SK-N-SH (cell line): ENCODE data around the gene LRRFIP2. TPM values are rescaled to one million over a fixed set of nuclear protein-coding genes. Genes with fewer than 3 reads are reported as not detected.

ENCODE experiments used
- CTCF ChIA-PET: fragments of 300-600, 350-600 bp; formaldehyde crosslinking; extraction: SDS; loops from one replicate; lab custom pipeline; 2021; lab: Yijun Ruan, JAX
- POLR2A ChIA-PET: fragments of 350-600 bp; sonication (Branson Sonifier 250); formaldehyde crosslinking; extraction: SDS; loops from one replicate; lab custom pipeline; 2020; ENCODE audit warnings: antibody characterized with exemption, inconsistent platforms; lab: Yijun Ruan, JAX
- DNase-seq: peaks from one replicate; pipeline ENCODE4 v3.0.0; 2012
- H2AFZ ChIP-seq: fragments of 200-600 bp; sonication (generic); 2 replicates; pipeline ENCODE4 v1.8.1; 2016; ENCODE audit warnings: antibody characterized with exemption, mild to moderate bottlenecking, low read depth
- H3F3A ChIP-seq: fragments of 200-600 bp; sonication (generic); replicated peaks from 2 replicates; pipeline ENCODE3; 2016; ENCODE audit warnings: antibody characterized with exemption, mild to moderate bottlenecking; ENCODE audit not compliant: insufficient read depth
- H3K27ac ChIP-seq, 2 experiments: fragments of 200-500 bp in 1 of 2; fragments of 200-600 bp in 1 of 2; sonication (Bioruptor generic) in 1 of 2; sonication (generic), shearing (Covaris generic) in 1 of 2; 2 replicates each; pipeline versions ENCODE4 v1.5.1 to v1.6.1; 2014 to 2016; ENCODE audit warnings: low read depth in 2 of 2, inconsistent platforms in 1 of 2, low read length in 1 of 2, mild to moderate bottlenecking in 1 of 2, mixed read lengths in 1 of 2
- H3K27me3 ChIP-seq: fragments of 200-600 bp; sonication (generic), shearing (Covaris generic); 2 replicates; pipeline ENCODE4 v1.6.1; 2016; ENCODE audit warnings: mixed run types; ENCODE audit not compliant: insufficient read depth
- H3K36me3 ChIP-seq, 2 experiments: fragments of 200-500 bp in 1 of 2; fragments of 200-600 bp in 1 of 2; sonication (Bioruptor generic) in 1 of 2; sonication (generic) in 1 of 2; replicated peaks in 1 of 2; 2 replicates each; pipeline versions ENCODE3 to v1.5.1; 2014 to 2016; ENCODE audit warnings: low read length in 1 of 2, mild to moderate bottlenecking in 1 of 2; ENCODE audit not compliant: insufficient read depth in 2 of 2, control insufficient read depth in 1 of 2
- H3K4me1 ChIP-seq, 2 experiments: fragments of 200-500 bp in 1 of 2; fragments of 200-600 bp in 1 of 2; sonication (Bioruptor generic) in 1 of 2; sonication (generic), shearing (Covaris generic) in 1 of 2; 2 replicates each; pipeline versions ENCODE4 v1.5.1 to v1.6.1; 2014 to 2016; ENCODE audit warnings: low read depth in 1 of 2, low read length in 1 of 2, mixed run types in 1 of 2; ENCODE audit not compliant: insufficient read depth in 2 of 2, control insufficient read depth in 1 of 2
- H3K4me2 ChIP-seq: fragments of 200-600 bp; sonication (generic), shearing (Covaris generic); 2 replicates; pipeline ENCODE4 v1.6.1; 2017; ENCODE audit warnings: mixed run types
- H3K4me3 ChIP-seq, 2 experiments: fragments of 200-500 bp in 1 of 2; fragments of 200-600 bp in 1 of 2; sonication (Bioruptor generic) in 1 of 2; sonication (generic), shearing (Covaris generic) in 1 of 2; 2 replicates each; pipeline versions ENCODE4 v1.5.1 to v1.8.1; 2014 to 2016; ENCODE audit warnings: low read depth in 2 of 2, inconsistent platforms in 1 of 2, low read length in 1 of 2, mild to moderate bottlenecking in 1 of 2, mixed read lengths in 1 of 2, moderate library complexity in 1 of 2
- H3K79me2 ChIP-seq: fragments of 200-600 bp; sonication (generic); 2 replicates; pipeline ENCODE4 v1.8.1; 2017; ENCODE audit warnings: mild to moderate bottlenecking; ENCODE audit not compliant: insufficient read depth
- H3K9ac ChIP-seq: fragments of 200-600 bp; sonication (generic); 2 replicates; pipeline ENCODE4 v1.6.1; 2017; ENCODE audit warnings: mixed run types
- H3K9me2 ChIP-seq: fragments of 200-600 bp; sonication (generic); 2 replicates; pipeline ENCODE4 v1.6.1; 2017; ENCODE audit warnings: mixed run types
- H3K9me3 ChIP-seq: fragments of 200-600 bp; sonication (generic); 2 replicates; pipeline ENCODE4 v1.6.1; 2017; ENCODE audit warnings: mixed run types, mild to moderate bottlenecking, moderate library complexity
- H4K20me1 ChIP-seq: fragments of 200-600 bp; sonication (generic); 2 replicates; pipeline ENCODE4 v1.6.1; 2017; ENCODE audit warnings: mild to moderate bottlenecking, mixed run types; ENCODE audit not compliant: insufficient read depth
- CHD2 ChIP-seq: fragments of 150-350 bp; IDR thresholded peaks from 2 replicates; pipeline ENCODE4 v1.6.1; 2018; ENCODE audit warnings: low read length; ENCODE audit not compliant: partially characterized antibody
- EZH2phosphoT487 ChIP-seq: fragments of 200-600 bp; sonication (generic); IDR thresholded peaks from 2 replicates; pipeline ENCODE4 v1.6.1; 2017; ENCODE audit warnings: low read depth, mixed run types, mild to moderate bottlenecking, antibody characterized with exemption, moderate library complexity, borderline replicate concordance
- FOSL2 ChIP-seq: IDR thresholded peaks from 2 replicates; pipeline ENCODE4 v1.4.0; 2012; ENCODE audit warnings: low read depth, mild to moderate bottlenecking, moderate library complexity, borderline replicate concordance
- FOXM1 ChIP-seq: IDR thresholded peaks from 2 replicates; pipeline ENCODE4 v1.4.0; 2012; ENCODE audit warnings: low read depth, mild to moderate bottlenecking
- GABPA ChIP-seq: IDR thresholded peaks from 2 replicates; pipeline ENCODE4 v1.4.0; 2012; ENCODE audit warnings: low read depth, mild to moderate bottlenecking
- IRF3 ChIP-seq: fragments of 150-350 bp; IDR thresholded peaks from 2 replicates; pipeline ENCODE4 v1.6.1; 2016; ENCODE audit warnings: mild to moderate bottlenecking, low read depth, low read length
- MAX ChIP-seq: IDR thresholded peaks from 2 replicates; pipeline ENCODE4 v1.4.0; 2012; ENCODE audit warnings: low read depth
- NFIC ChIP-seq: IDR thresholded peaks from 2 replicates; pipeline ENCODE4 v1.4.0; 2012; ENCODE audit warnings: borderline replicate concordance
- NRF1 ChIP-seq: IDR thresholded peaks from 2 replicates; pipeline ENCODE4 v1.6.1; 2012; ENCODE audit warnings: low read depth, mild to moderate bottlenecking, low read length
- POLR2AphosphoS5 ChIP-seq: IDR thresholded peaks from 2 replicates; pipeline ENCODE4 v1.6.1; 2012; ENCODE audit warnings: low read depth, low read length
- RAD21 ChIP-seq: IDR thresholded peaks from 2 replicates; pipeline ENCODE4 v1.6.1; 2012; ENCODE audit warnings: mild to moderate bottlenecking, low read length
- RCOR1 ChIP-seq: fragments of 150-350 bp; IDR thresholded peaks from 2 replicates; pipeline ENCODE4 v1.6.1; 2017; ENCODE audit warnings: antibody characterized with exemption, low read length
- REST ChIP-seq: IDR thresholded peaks from 2 replicates; pipeline ENCODE4 v1.6.1; 2012; ENCODE audit warnings: mild to moderate bottlenecking, low read depth, low read length, moderate library complexity
- RXRA ChIP-seq: IDR thresholded peaks from 2 replicates; pipeline ENCODE4 v1.4.0; 2012; ENCODE audit warnings: low read depth, mild to moderate bottlenecking, borderline replicate concordance
- TAF1 ChIP-seq: IDR thresholded peaks from 2 replicates; pipeline ENCODE4 v1.6.1; 2012; ENCODE audit warnings: low read depth, mild to moderate bottlenecking, low read length, moderate library complexity, borderline replicate concordance
- USF2 ChIP-seq: fragments of 150-350 bp; IDR thresholded peaks from 2 replicates; pipeline ENCODE4 v1.6.1; 2017; ENCODE audit warnings: antibody characterized with exemption, low read length, low read depth, borderline replicate concordance
- WGBS: methylation state at CpG from one replicate; pipeline ENCODE4 v1.1.6; 2017; ENCODE audit warnings: low lambda C conversion rate; 5-methylcytosine and 5-hydroxymethylcytosine counted together
- polyA plus RNA-seq, 3 experiments: library from polyadenylated mRNA; depleted of rRNA; stranded (reverse); fragments of >200 nt; gene quantifications; 2 replicates each; pipeline ENCODE4 v1.2.3, GENCODE V29; 2012

LRRFIP2 gene
- polyA plus RNA-seq, 1 of the 3 experiments (the other 2 are of a cell fraction) = 27.2 TPM

- DNase-seq = no peak
- Histone ChIP-seq H3K27me3 (no peaks in the 10 kb centered on the region), H2AFZ (no peak overlapping the region), H3K9ac (no peak overlapping the region), H3K4me3 (no peak overlapping the region), H3F3A (peaks cover 10% of the 10 kb centered on the region), H3K4me1 (no peaks in the 10 kb centered on the region), H3K9me3 (0 out of 2 replicates have a peak, but pooled peaks cover 7% of the 10 kb centered on the region), H3K9me2 (no peaks in the 10 kb centered on the region), H3K27ac (no peak overlapping the region), H3K79me2 (no peaks in the 10 kb centered on the region), H3K4me2 (no peak overlapping the region), H3K36me3 (peaks cover 35 to 69% of the 10 kb centered on the region in 2 experiments), H4K20me1 (no peaks in the 10 kb centered on the region)
- CTCF ChIA-PET = no interaction called here
- no peak for TF ChIP-seq EZH2phosphoT487
- TF ChIP-seq REST = no peak
- no peak for TF ChIP-seq TAF1
- WGBS = 81% methylated on average over 1 of the region's 1 CpG
- POLR2A ChIA-PET = no interaction called here
Observed at GRCh38 chr3:37040231-37040630, 134.2 kb downstream of the LRRFIP2 start.

GRCh38 chr3:37039161-37039846 is 135.1 kb downstream of the LRRFIP2 start:
- Histone ChIP-seq H2AFZ (no peak overlapping the region), H3K4me2 (no peak overlapping the region), H3K4me1 (no peaks in the 10 kb centered on the region), H3F3A (peaks cover 10% of the 10 kb centered on the region), H3K9me3 (0 out of 2 replicates have a peak, but pooled peaks cover 7% of the 10 kb centered on the region), H3K27me3 (no peaks in the 10 kb centered on the region), H3K4me3 (no peak overlapping the region), H3K27ac (no peak overlapping the region), H3K9me2 (no peaks in the 10 kb centered on the region), H3K9ac (no peak overlapping the region), H4K20me1 (no peaks in the 10 kb centered on the region), H3K36me3 (peaks cover 39 to 71% of the 10 kb centered on the region in 2 experiments), H3K79me2 (no peaks in the 10 kb centered on the region)
- no peak for DNase-seq
- ChIA-PET POLR2A (no interaction called here), CTCF (interaction anchor here (1.4 kb wide), 1 partner anchor 10 kb away, joined by 4 read pairs; no protein-coding TSS in a partner anchor)
- WGBS = 100% methylated on average over 1 of the region's 1 CpG
- no peak for TF ChIP-seq EZH2phosphoT487
- no peak for TF ChIP-seq MAX
- TF ChIP-seq FOXM1 = no peak
- no peak for TF ChIP-seq NFIC
- TF ChIP-seq NRF1 = no peak
- no peak for TF ChIP-seq RCOR1
- no peak for TF ChIP-seq CHD2
- no peak for TF ChIP-seq POLR2AphosphoS5
- TF ChIP-seq FOSL2 = no peak
- TF ChIP-seq USF2 = no peak
- no peak for TF ChIP-seq IRF3
- no peak for TF ChIP-seq RAD21
- no peak for TF ChIP-seq GABPA
- TF ChIP-seq RXRA = no peak
